ENCODE results near the gene ELOVL6.

DNA sequence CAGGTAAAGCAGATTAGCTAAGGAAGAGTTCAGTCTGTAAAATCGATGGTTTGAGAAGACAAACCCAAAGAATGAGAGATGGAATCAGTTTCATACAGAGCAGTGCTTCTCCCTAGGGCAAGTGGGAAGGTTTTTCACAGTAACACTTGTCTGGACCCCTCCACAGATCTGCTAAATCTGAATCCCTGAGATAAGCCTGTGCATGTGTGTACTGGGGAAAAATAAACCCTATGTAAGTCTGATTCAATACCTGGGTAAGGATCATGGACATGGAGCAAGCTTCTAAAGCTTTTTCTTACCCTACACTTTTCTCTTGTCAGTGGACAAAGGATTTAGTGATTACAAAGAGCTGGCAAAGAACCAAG lies 13.6 kb downstream of the ELOVL6 start:
- TF ChIP-seq, protein P1, sequence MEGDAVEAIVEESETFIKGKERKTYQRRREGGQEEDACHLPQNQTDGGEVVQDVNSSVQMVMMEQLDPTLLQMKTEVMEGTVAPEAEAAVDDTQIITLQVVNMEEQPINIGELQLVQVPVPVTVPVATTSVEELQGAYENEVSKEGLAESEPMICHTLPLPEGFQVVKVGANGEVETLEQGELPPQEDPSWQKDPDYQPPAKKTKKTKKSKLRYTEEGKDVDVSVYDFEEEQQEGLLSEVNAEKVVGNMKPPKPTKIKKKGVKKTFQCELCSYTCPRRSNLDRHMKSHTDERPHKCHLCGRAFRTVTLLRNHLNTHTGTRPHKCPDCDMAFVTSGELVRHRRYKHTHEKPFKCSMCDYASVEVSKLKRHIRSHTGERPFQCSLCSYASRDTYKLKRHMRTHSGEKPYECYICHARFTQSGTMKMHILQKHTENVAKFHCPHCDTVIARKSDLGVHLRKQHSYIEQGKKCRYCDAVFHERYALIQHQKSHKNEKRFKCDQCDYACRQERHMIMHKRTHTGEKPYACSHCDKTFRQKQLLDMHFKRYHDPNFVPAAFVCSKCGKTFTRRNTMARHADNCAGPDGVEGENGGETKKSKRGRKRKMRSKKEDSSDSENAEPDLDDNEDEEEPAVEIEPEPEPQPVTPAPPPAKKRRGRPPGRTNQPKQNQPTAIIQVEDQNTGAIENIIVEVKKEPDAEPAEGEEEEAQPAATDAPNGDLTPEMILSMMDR (IDR thresholded peaks at IDR 0.05): no peak
- TF ChIP-seq POLR2A (IDR thresholded peaks at IDR 0.05): no peak

Measured in testis (tissue), 2 donors.